HEK293T (cell line): ENCODE results near the gene RGS10.

ENCODE experiments used
- CTCF ChIA-PET: fragments of 350-600 bp; formaldehyde crosslinking; extraction: SDS; loops from one replicate; lab custom pipeline; 2021; ENCODE audit warnings: antibody characterized with exemption, inconsistent platforms; lab: Yijun Ruan, JAX
- POLR2A ChIA-PET: fragments of 350-600 bp; formaldehyde crosslinking; extraction: SDS; loops from one replicate; lab custom pipeline; 2020; ENCODE audit warnings: antibody characterized with exemption, inconsistent platforms; lab: Yijun Ruan, JAX
- DNase-seq: peaks from one replicate; pipeline ENCODE4 v3.0.0; 2012; ENCODE audit warnings: mixed read lengths; ENCODE audit errors: extremely low spot score
- ARNT ChIP-seq: fragments of 450-650 bp; IDR thresholded peaks from 2 replicates; pipeline ENCODE4 v1.6.1; 2017; ENCODE audit warnings: mild to moderate bottlenecking
- BHLHE40 ChIP-seq: fragments of 450-650 bp; IDR thresholded peaks from 2 replicates; pipeline ENCODE4 v1.6.1; 2016; ENCODE audit warnings: mild to moderate bottlenecking, moderate library complexity, borderline replicate concordance
- CTBP1 ChIP-seq: fragments of 450-650 bp; IDR thresholded peaks from 2 replicates; pipeline ENCODE4 v1.6.1; 2016; ENCODE audit warnings: borderline replicate concordance
- ELF4 ChIP-seq: fragments of 450-650 bp; IDR thresholded peaks from 2 replicates; pipeline ENCODE4 v1.6.1; 2017; ENCODE audit warnings: antibody characterized with exemption
- FOXA1 ChIP-seq: fragments of 450-650 bp; IDR thresholded peaks from 2 replicates; pipeline ENCODE4 v1.6.1; 2016; ENCODE audit warnings: mild to moderate bottlenecking
- FOXK2 ChIP-seq: fragments of 450-650 bp; IDR thresholded peaks from 2 replicates; pipeline ENCODE4 v1.6.1; 2016; ENCODE audit warnings: mild to moderate bottlenecking
- FOXM1 ChIP-seq: fragments of 450-650 bp; IDR thresholded peaks from 2 replicates; pipeline ENCODE4 v1.6.1; 2017; ENCODE audit warnings: mild to moderate bottlenecking, borderline replicate concordance
- HDGF ChIP-seq: fragments of 450-650 bp; IDR thresholded peaks from 2 replicates; pipeline ENCODE4 v1.6.1; 2017; ENCODE audit warnings: antibody characterized with exemption, borderline replicate concordance
- L3MBTL2 ChIP-seq: fragments of 450-650 bp; conservative IDR thresholded peaks from 2 replicates; pipeline ENCODE4 v1.6.1; 2016; ENCODE audit warnings: mild to moderate bottlenecking
- LEF1 ChIP-seq: fragments of 450-650 bp; IDR thresholded peaks from 2 replicates; pipeline ENCODE4 v1.6.1; 2017; ENCODE audit warnings: mild to moderate bottlenecking, borderline replicate concordance
- NFRKB ChIP-seq: fragments of 450-650 bp; IDR thresholded peaks from 2 replicates; pipeline ENCODE4 v1.6.1; 2016; ENCODE audit warnings: mild to moderate bottlenecking, moderate library complexity
- SP1 ChIP-seq: fragments of 450-650 bp; IDR thresholded peaks from 2 replicates; pipeline ENCODE4 v1.6.1; 2017
- SUZ12 ChIP-seq: fragments of 450-650 bp; IDR thresholded peaks from 2 replicates; pipeline ENCODE4 v1.6.1; 2016; ENCODE audit warnings: mild to moderate bottlenecking
- TARDBP ChIP-seq: fragments of 450-650 bp; IDR thresholded peaks from 2 replicates; pipeline ENCODE4 v1.6.1; 2016
- ZNF384 ChIP-seq: fragments of 450-650 bp; IDR thresholded peaks from 2 replicates; pipeline ENCODE4 v1.6.1; 2016
- TF ChIP-seq, protein P1 (sequence below): fragments of 450-650 bp; IDR thresholded peaks from 2 replicates; pipeline ENCODE4 v1.6.1; 2016

The RGS10 gene

DNA sequence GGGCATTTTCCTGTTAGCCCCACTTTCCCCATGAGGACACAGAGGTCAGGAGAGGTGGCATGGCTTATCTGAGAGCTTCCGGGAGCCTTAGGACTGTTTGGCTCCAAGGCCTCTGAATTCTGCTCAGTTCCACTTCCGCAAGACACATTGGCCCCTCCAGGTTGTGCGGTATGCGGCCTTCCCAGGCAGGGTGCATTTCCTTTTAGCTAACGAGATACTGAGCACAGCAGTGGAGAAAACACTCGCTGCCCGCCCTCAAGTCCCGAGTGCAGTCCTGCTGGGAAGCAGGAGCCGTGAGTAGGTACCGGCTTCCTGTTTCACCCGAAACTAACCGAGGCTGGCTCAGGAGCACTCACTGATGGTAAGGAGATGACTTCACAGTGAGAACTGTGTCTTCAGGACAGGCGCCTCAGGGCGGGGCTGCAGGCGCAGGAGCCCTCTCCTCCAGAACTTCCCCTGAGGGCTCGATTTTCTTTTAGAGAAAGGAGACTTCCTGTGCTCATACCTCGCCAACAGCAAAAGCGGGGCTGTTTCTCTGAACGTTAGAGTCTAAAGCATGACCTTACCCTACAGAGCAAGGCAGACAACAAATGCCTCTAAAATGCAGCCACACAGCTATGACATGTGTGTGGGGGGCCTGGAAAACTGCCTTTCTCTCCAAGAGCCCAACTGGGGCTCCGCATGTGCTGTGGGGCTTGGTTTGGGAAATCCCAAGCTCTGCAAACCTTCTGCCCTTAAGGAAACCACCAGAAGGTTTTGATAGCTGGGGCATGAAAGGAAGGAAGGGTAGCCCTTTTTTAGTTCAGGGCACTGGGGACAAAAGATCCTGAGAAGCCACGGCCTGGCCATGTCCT, 25.9 kb downstream of the RGS10 start:
- DNase-seq: peak; percentile 25
- TF ChIP-seq NFRKB (no peak), ARNT (no peak), SP1 (no peak), HDGF (no peak), CTBP1 (no peak), LEF1 (no peak), BHLHE40 (no peak), TARDBP (no peak), FOXA1 (no peak), SUZ12 (no peak)
- TF ChIP-seq, protein P1, sequence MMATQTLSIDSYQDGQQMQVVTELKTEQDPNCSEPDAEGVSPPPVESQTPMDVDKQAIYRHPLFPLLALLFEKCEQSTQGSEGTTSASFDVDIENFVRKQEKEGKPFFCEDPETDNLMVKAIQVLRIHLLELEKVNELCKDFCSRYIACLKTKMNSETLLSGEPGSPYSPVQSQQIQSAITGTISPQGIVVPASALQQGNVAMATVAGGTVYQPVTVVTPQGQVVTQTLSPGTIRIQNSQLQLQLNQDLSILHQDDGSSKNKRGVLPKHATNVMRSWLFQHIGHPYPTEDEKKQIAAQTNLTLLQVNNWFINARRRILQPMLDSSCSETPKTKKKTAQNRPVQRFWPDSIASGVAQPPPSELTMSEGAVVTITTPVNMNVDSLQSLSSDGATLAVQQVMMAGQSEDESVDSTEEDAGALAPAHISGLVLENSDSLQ: no peak
- CTCF ChIA-PET: no interaction called here
- POLR2A ChIA-PET: no interaction called here

DNA sequence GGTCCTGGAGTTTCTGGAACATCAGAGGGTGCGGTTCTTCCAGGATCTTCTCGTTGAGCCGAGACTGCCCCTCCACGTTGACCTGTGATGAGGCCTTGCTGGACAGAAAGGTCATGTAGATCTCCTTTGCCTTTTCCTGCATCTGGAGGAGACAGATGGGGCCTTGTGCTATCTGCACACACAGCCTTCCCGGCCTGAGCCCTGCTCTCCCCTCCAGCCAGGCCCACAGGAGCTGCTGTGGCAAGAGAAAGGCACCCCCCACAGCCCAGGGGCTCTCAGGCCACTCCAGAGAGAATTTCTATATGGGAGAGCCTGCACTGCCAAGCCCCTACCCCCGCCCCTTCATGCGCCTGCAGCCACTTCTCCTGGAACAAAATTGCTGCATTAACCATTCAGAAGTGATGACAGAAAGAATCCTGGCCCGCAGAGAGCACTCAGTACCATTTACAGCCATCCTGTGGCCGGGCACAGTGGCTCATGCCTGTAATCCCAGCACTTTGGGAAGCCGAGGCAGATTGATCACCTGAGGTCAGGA, 26.9 kb downstream of the RGS10 start:
- TF ChIP-seq BHLHE40: no peak
- TF ChIP-seq L3MBTL2: no peak
- TF ChIP-seq, protein P1: no peak
- TF ChIP-seq SP1: no peak
- no peak for TF ChIP-seq FOXM1
- CTCF ChIA-PET: no interaction called here
- POLR2A ChIA-PET: no interaction called here
- DNase-seq: no peak

DNA sequence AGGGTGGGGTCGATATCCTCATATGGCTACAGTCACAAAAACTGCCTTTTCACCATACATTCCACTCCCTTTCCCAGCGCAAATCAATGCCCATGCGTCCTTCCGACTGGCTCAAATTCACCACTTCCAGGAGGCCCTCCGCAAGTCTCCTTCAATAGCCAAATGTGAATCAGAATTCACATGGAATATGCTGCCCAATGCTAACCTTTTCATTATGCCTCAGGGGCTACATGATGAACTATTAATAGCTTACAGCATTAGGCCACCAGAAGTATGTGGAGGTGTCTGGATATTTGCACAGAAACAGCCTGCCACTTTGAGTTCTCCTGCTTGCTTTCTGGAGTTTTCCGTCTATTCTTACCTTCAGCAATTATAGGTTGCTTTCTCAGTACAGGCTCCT, 27.7 kb downstream of the RGS10 start:
- no peak for TF ChIP-seq NFRKB
- no peak for TF ChIP-seq LEF1
- no peak for TF ChIP-seq SUZ12
- no peak for TF ChIP-seq CTBP1
- no peak for TF ChIP-seq HDGF
- TF ChIP-seq ELF4: no peak
- no peak for TF ChIP-seq FOXK2
- no peak for TF ChIP-seq BHLHE40
- TF ChIP-seq, protein P1: no peak
- TF ChIP-seq SP1: no peak
- TF ChIP-seq FOXA1: no peak
- no peak for TF ChIP-seq TARDBP
- no peak for TF ChIP-seq ZNF384
- TF ChIP-seq FOXM1: no peak
- TF ChIP-seq L3MBTL2: no peak
- no peak for TF ChIP-seq ARNT
- POLR2A ChIA-PET: no interaction called here
- no peak for DNase-seq
- CTCF ChIA-PET: no interaction called here

DNA sequence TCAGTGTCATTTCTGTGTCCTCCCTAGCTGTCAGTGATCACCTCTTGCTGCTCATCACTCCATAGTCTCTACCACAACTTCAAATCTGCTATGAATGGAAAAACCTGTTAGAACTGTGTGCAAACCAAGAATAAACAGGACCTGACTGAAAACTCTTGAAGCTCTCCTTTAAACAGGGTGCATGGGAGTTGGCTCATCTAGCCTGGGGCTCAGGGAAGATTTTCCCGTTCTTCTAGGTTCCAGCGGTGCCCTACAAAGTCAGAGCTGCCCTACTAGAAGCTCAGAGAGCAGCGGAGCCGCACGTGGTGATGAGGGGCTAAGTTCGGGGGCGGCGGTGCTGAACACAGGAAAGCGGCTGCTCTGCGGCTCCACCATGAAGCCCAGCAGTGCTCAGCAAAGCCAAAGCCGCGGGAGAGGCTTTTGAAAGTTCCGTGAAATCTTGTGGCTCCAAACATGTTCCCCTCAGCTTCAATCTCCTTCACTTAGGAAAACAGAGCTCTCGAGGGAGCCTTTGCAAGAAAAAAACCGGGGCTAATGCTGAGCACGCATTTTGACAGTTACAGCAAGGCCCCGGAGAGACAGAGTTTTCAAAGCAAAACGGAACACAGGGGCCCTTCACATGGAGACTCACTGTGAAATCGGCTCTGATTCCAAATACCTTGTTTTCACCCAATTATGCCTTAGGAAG, 30.5 kb downstream of the RGS10 start:
- ChIA-PET POLR2A (interaction anchor here (1.0 kb wide), 1 partner anchor 31 kb away, joined by 4 read pairs; the partner anchor contains the start of gene RGS10), CTCF (interaction anchor here (0.6 kb wide), 1 partner anchor 491 kb away, joined by 3 read pairs; no protein-coding TSS in a partner anchor)
- no peak for DNase-seq
- TF ChIP-seq HDGF (no peak), CTBP1 (no peak)
- TF ChIP-seq, protein P1: no peak

DNA sequence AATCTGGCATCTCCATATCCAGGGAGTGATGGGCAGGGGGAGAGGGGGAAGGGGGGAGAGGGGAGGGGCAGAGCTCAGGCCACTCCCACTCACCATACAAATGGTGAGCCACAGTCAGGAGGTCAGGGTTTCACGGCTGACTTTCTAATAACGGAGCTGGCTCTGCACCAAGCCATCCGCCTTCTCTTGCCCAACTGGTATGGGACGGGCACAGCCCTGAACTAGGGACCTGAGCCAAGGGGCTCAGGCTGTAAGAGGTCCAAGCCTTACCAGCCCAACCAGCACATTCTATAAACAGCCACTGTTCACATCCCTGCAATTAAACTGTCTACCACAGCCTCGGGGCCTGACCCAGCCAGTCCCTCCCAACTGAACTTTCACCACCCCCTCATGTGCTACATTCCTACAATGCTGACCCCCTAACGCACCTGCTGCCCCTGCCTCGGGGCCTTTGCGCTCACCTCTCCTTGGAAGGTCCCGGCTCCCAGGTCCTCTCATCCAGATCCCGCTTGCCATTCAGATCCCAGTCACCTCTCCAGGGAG, 32.5 kb downstream of the RGS10 start:
- TF ChIP-seq, protein P1: no peak
- TF ChIP-seq FOXK2: no peak
- no peak for TF ChIP-seq BHLHE40
- TF ChIP-seq L3MBTL2: no peak
- no peak for TF ChIP-seq NFRKB
- TF ChIP-seq SP1: no peak
- TF ChIP-seq FOXM1: no peak
- TF ChIP-seq LEF1: no peak
- no peak for TF ChIP-seq ELF4
- TF ChIP-seq FOXA1: no peak
- TF ChIP-seq ARNT: no peak
- TF ChIP-seq SUZ12: no peak
- CTCF ChIA-PET: no interaction called here
- POLR2A ChIA-PET: no interaction called here
- DNase-seq: no peak
